RWPE2 (cell line): Measurements from ENCODE around the gene TMEM185A.
"Not testable (repeated sequence)": the region's sequence is repeated elsewhere in the genome, so short reads cannot be mapped to it uniquely, and the experiment has no call there.

ENCODE experiments used
- ATAC-seq: fragments of 200-7000 bp; cut with Tn5 transposase; 3 replicates; pipeline ENCODE4 v1.9.1; 2021; ENCODE audit warnings: low read depth
- DNase-seq: peaks from one replicate; pipeline ENCODE4 v3.0.0-alpha.2; 2020; ENCODE audit warnings: low spot score
- H3K27ac ChIP-seq: fragments of 450-650 bp; 2 replicates; pipeline ENCODE4 v1.5.1; 2017; ENCODE audit warnings: mild to moderate bottlenecking; ENCODE audit not compliant: poor library complexity, severe bottlenecking
- H3K27me3 ChIP-seq: fragments of 250-450 bp; sonication (Bioruptor Pico); 2 replicates; pipeline ENCODE4 v1.5.1; 2021; ENCODE audit warnings: mild to moderate bottlenecking, moderate library complexity; ENCODE audit not compliant: insufficient read depth, poor library complexity, severe bottlenecking
- H3K36me3 ChIP-seq: fragments of 250-450 bp; sonication (Bioruptor Pico); 2 replicates; pipeline ENCODE4 v1.5.1; 2020; ENCODE audit warnings: low read depth, mild to moderate bottlenecking, moderate library complexity
- H3K4me1 ChIP-seq: fragments of 250-450 bp; sonication (Bioruptor Pico); 2 replicates; pipeline ENCODE4 v1.5.1; 2021; ENCODE audit warnings: mild to moderate bottlenecking, moderate library complexity; ENCODE audit not compliant: insufficient read depth, poor library complexity, severe bottlenecking
- H3K4me3 ChIP-seq: fragments of 250-450 bp; sonication (Bioruptor Pico); 2 replicates; pipeline ENCODE4 v1.5.1; 2021; ENCODE audit warnings: mild to moderate bottlenecking, moderate library complexity; ENCODE audit not compliant: severe bottlenecking
- H3K9me3 ChIP-seq: fragments of 250-450 bp; sonication (Bioruptor Pico); 2 replicates; pipeline ENCODE4 v1.5.1; 2021; ENCODE audit warnings: mild to moderate bottlenecking, moderate library complexity; ENCODE audit not compliant: severe bottlenecking
- TF ChIP-seq, protein P1 (sequence below): fragments of 450-650 bp; IDR thresholded peaks from one replicate; pipeline ENCODE4 v1.5.1; 2017; ENCODE audit warnings: mild to moderate bottlenecking, moderate library complexity; ENCODE audit not compliant: poor library complexity, severe bottlenecking

Gene TMEM185A

GRCh38 chrX:149618871-149619270 is 12.7 kb downstream of the TMEM185A start:
- no peak for ATAC-seq
- TF ChIP-seq, protein P1, sequence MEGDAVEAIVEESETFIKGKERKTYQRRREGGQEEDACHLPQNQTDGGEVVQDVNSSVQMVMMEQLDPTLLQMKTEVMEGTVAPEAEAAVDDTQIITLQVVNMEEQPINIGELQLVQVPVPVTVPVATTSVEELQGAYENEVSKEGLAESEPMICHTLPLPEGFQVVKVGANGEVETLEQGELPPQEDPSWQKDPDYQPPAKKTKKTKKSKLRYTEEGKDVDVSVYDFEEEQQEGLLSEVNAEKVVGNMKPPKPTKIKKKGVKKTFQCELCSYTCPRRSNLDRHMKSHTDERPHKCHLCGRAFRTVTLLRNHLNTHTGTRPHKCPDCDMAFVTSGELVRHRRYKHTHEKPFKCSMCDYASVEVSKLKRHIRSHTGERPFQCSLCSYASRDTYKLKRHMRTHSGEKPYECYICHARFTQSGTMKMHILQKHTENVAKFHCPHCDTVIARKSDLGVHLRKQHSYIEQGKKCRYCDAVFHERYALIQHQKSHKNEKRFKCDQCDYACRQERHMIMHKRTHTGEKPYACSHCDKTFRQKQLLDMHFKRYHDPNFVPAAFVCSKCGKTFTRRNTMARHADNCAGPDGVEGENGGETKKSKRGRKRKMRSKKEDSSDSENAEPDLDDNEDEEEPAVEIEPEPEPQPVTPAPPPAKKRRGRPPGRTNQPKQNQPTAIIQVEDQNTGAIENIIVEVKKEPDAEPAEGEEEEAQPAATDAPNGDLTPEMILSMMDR: no peak
- no peak for DNase-seq

DNA sequence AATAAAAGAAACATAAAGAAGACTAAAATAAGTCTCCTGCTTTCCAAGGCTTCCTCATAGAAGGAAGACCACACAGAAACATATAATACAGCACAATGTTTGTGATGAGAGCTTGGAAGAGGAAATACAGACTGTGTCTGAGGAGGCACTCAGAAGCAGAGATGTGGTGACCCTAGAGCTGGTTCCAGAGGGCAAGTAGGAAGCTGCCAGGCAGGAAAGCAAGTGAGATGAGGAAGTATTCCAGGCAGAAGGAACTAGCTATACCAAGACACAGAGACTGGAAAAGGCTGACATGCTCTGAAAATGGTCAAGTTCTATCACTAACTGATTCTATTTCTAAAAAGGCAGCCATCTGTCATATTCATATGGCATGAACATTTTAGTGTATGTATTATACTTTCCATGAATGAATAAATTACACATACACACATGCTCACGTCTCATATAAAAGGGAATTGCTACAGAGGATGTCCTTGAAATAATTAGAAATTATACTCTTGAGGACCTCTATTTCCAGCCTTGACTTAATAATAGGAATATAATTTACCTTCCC is 19.9 kb downstream of the TMEM185A start:
- Histone ChIP-seq H3K27me3 (no peaks in the 10 kb centered on the region), H3K36me3 (no peaks in the 10 kb centered on the region), H3K4me1 (no peaks in the 10 kb centered on the region), H3K9me3 (no peaks in the 10 kb centered on the region), H3K27ac (no peak overlapping the region), H3K4me3 (no peak overlapping the region)
- TF ChIP-seq, protein P1: no peak
- DNase-seq: no peak
- ATAC-seq: no peak

More at GRCh38 chrX:149618871-149619270, 12.7 kb downstream of the TMEM185A start:
- Histone ChIP-seq H3K4me3 (no peak overlapping the region), H3K27me3 (no peaks in the 10 kb centered on the region), H3K36me3 (no peaks in the 10 kb centered on the region), H3K9me3 (no peaks in the 10 kb centered on the region), H3K4me1 (no peaks in the 10 kb centered on the region), H3K27ac (no peak overlapping the region)

DNA sequence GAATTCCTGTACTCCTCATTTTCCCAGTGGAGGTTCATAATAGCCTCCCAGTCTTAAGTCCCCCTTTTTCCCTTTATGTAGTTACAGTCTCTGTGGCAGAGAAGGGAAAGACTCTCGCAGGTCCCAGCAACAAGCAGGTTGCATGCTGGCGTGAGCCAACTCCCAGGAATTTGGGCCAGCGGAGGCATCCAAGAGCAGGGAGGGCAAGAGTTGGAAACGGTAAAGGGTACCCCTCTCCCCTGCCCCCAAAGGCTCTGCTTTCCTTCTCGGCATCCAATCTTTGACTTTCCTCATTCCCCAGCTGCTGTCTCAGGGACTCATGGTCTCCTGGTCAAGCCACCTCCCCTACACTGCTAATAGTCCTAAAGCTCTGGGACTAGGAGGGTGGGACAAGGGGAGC is 21.1 kb downstream of the TMEM185A start:
- H3K36me3 ChIP-seq: no peaks in the 10 kb centered on the region
- ATAC-seq (no peak), DNase-seq (no peak)
- no peaks in the 10 kb centered on the region for H3K4me1 ChIP-seq
- TF ChIP-seq, protein P1: no peak
- H3K9me3 ChIP-seq: no peaks in the 10 kb centered on the region
- H3K27me3 ChIP-seq: no peaks in the 10 kb centered on the region
- no peak overlapping the region for H3K4me3 ChIP-seq
- H3K27ac ChIP-seq: no peak overlapping the region

DNA sequence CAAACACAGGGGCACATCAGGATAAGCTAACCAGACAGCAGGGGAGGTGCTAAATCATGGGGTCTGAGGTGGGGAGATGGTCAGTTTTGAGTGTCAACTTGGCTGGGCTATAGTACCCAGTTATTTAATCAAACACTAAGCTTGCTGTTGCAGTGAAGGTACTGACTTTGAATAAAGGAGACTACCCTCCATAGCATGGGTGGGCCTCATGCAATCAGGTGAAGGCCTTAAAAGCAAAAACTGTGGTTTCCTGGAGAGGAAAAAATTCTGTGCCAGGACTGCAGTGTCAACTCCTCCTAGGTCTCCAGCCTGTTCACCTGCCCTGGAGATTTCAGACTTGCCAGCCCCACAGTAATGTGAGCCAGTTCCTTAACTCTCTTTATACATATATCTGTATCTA is 23.9 kb downstream of the TMEM185A start:
- H3K27me3 ChIP-seq: no peaks in the 10 kb centered on the region
- ATAC-seq: no peak
- TF ChIP-seq, protein P1: no peak
- no peaks in the 10 kb centered on the region for H3K4me1 ChIP-seq
- DNase-seq: no peak
- H3K9me3 ChIP-seq: no peaks in the 10 kb centered on the region
- H3K36me3 ChIP-seq: no peaks in the 10 kb centered on the region
- no peak overlapping the region for H3K27ac ChIP-seq
- no peak overlapping the region for H3K4me3 ChIP-seq

DNA sequence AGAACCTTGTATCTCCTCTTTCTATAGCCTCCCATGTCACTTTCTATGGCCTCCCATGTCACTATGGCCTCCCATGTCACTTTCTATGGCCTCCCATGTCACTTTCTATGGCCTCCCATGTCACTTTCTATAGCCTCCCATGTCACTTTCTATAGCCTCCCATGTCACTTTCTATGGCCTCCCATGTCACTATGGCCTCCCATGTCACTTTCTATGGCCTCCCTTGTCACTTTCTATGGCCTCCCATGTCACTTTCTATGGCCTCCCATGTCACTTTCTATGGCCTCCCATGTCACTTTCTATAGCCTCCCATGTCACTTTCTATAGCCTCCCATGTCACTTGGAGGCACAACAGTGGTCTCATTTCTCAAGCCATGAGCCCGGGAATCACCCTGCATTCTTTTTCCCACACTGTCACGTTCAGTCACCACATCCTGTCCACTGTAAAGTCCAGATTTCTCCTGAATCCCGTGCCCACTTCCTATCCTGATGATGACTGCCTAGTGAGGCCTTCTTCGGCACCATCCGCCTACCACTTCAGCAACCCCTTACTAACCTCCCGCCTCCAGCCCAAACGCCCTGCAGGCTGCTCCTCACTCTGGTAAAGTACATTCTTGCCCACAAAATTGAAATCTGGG is 26.2 kb downstream of the TMEM185A start:
- ATAC-seq, H3K27me3 ChIP-seq, H3K9me3 ChIP-seq, H3K36me3 ChIP-seq, DNase-seq, H3K4me1 ChIP-seq, H3K4me3 ChIP-seq, H3K27ac ChIP-seq: not testable (repeated sequence)

DNA sequence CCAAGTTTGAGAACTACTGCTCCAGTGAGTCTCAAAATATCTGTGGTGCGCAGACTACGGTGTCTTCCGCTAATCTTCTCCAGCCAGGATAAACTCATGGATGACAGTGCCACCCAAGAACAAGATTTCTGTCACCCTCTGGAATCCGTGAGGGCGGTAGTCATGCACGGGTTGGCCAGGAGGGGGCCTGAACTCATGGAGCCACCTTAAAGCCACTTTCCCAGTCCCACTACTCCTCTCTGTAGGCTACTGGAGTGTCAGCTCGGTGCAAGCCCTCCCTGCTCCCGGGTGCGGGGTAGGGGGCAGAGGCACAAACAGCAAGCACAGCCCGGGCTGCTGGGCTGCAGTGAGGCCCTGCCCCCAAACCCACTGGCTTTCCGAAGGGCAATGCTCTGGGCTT is 33.0 kb downstream of the TMEM185A start:
- ATAC-seq, H3K4me1 ChIP-seq, H3K27ac ChIP-seq, DNase-seq, H3K36me3 ChIP-seq, H3K4me3 ChIP-seq, H3K9me3 ChIP-seq, H3K27me3 ChIP-seq: not testable (repeated sequence)

- ATAC-seq, H3K9me3 ChIP-seq, H3K4me3 ChIP-seq: not testable (repeated sequence)
Measured at GRCh38 chrX:149595943-149596342, 35.6 kb downstream of the TMEM185A start.

GRCh38 chrX:149595214-149595613 is 36.4 kb downstream of the TMEM185A start, which contains the start of gene HSFX2:
HSFX2 (minus strand) TSS chrX:149595314; CDS start chrX:149594700, 614 bp downstream.
- not testable (repeated sequence) for H3K36me3 ChIP-seq, H3K9me3 ChIP-seq, H3K27me3 ChIP-seq, DNase-seq, H3K27ac ChIP-seq, H3K4me1 ChIP-seq, H3K4me3 ChIP-seq, ATAC-seq

More at GRCh38 chrX:149595943-149596342, 35.6 kb downstream of the TMEM185A start:
- not testable (repeated sequence) for H3K36me3 ChIP-seq, H3K27me3 ChIP-seq, DNase-seq, H3K27ac ChIP-seq, H3K4me1 ChIP-seq
